Subcutaneous abdominal adipose tissue (tissue), 5 donors: ENCODE measurements around the gene ATAD1.

ENCODE experiments used
- H3K27ac ChIP-seq: one replicate; pipeline ENCODE4 v1.7.0; 2013; ENCODE audit warnings: low read depth, mild to moderate bottlenecking, inconsistent platforms, low read length, moderate library complexity
- H3K27me3 ChIP-seq, 5 donors: one replicate each; pipeline ENCODE4 v1.7.0; 2013; ENCODE audit warnings: low read length in 5 of 5, inconsistent platforms in 1 of 5; ENCODE audit not compliant: control insufficient read depth in 5 of 5, insufficient read depth in 4 of 5
- H3K36me3 ChIP-seq, 5 donors: one replicate each; pipeline ENCODE4 v1.7.0; 2013; ENCODE audit warnings: low read length in 5 of 5; ENCODE audit not compliant: control insufficient read depth in 5 of 5, insufficient read depth in 5 of 5
- H3K4me1 ChIP-seq, 5 donors: one replicate each; pipeline ENCODE4 v1.7.0; 2013; ENCODE audit warnings: low read length in 5 of 5, mild to moderate bottlenecking in 3 of 5, moderate library complexity in 1 of 5; ENCODE audit not compliant: control insufficient read depth in 5 of 5, insufficient read depth in 5 of 5
- H3K4me3 ChIP-seq, 5 donors: one replicate each; pipeline ENCODE4 v1.7.0; 2013; ENCODE audit warnings: low read length in 5 of 5, low read depth in 1 of 5
- H3K9ac ChIP-seq, 5 donors: one replicate each; pipeline ENCODE4 v1.7.0; 2013; ENCODE audit warnings: low read length in 5 of 5, mild to moderate bottlenecking in 4 of 5, moderate library complexity in 3 of 5
- H3K9me3 ChIP-seq, 5 donors: one replicate each; pipeline ENCODE4 v1.7.0; 2013; ENCODE audit warnings: low read length in 5 of 5; ENCODE audit not compliant: control insufficient read depth in 5 of 5
- donor health status: healthy.
- donor health status: healthy.
- donor health status: healthy.
- donor health status: healthy.
- donor health status: healthy.

ATAD1 gene

GRCh38 chr10:87724789-87725188 is 93.2 kb downstream of the ATAD1 start:
- Histone ChIP-seq H3K36me3 (peaks cover 5 to 20% (median 12%) of the 10 kb centered on the region in 5 donors), H3K4me1 (peaks cover 0 to 18% (median 0%) of the 10 kb centered on the region in 5 donors), H3K27me3 (no peaks in the 10 kb centered on the region), H3K4me3 (no peak overlapping the region), H3K9ac (no peak overlapping the region), H3K27ac (no peak overlapping the region), H3K9me3 (no peaks in the 10 kb centered on the region)

- Histone ChIP-seq H3K9me3 (no peaks in the 10 kb centered on the region), H3K4me3 (no peak overlapping the region), H3K4me1 (peaks cover 0 to 18% (median 0%) of the 10 kb centered on the region in 5 donors), H3K27ac (no peak overlapping the region), H3K9ac (no peak overlapping the region), H3K36me3 (peaks cover 5 to 24% (median 12%) of the 10 kb centered on the region in 5 donors), H3K27me3 (no peaks in the 10 kb centered on the region)
Measured at GRCh38 chr10:87723500-87723899, 94.5 kb downstream of the ATAD1 start.

GRCh38 chr10:87722716-87723115 is 95.3 kb downstream of the ATAD1 start:
- no peak overlapping the region for H3K4me3 ChIP-seq
- peaks cover 5 to 23% (median 14%) of the 10 kb centered on the region in 5 donors for H3K36me3 ChIP-seq
- H3K9me3 ChIP-seq, result no peaks in the 10 kb centered on the region
- no peaks in the 10 kb centered on the region for H3K27me3 ChIP-seq
- no peak overlapping the region for H3K27ac ChIP-seq
- peaks cover 0 to 18% (median 0%) of the 10 kb centered on the region in 5 donors for H3K4me1 ChIP-seq
- H3K9ac ChIP-seq, result no peak overlapping the region

- Histone ChIP-seq H3K9me3 (no peaks in the 10 kb centered on the region), H3K4me3 (no peak overlapping the region), H3K27me3 (no peaks in the 10 kb centered on the region), H3K4me1 (peaks cover 0 to 21% (median 0%) of the 10 kb centered on the region in 5 donors), H3K36me3 (peaks cover 4 to 15% (median 8%) of the 10 kb centered on the region in 5 donors), H3K27ac (no peak overlapping the region), H3K9ac (no peak overlapping the region)
Measured at GRCh38 chr10:87721781-87722180, 96.2 kb downstream of the ATAD1 start.

DNA sequence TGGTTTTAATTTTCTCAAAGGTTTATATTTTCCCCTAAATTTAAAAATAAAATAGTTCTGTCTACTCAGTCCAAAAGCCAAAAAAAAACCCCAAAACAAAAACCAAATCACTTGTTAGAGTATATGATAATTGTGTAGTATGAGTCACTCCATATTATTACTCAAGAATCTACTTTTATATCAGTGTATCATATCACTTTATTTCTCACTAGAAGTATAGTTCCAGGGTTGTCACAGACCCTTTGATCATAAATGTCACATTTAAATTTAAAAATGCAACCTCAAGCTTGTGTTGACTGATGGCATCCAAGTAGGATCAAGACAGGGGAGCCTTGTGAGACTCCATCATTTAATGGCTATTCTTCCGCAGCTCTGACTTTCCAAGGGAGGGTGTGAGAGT is 97.4 kb downstream of the ATAD1 start:
- Histone ChIP-seq H3K27ac (no peak overlapping the region), H3K4me1 (peaks cover 2 to 32% (median 6%) of the 10 kb centered on the region in 5 donors), H3K9ac (no peak overlapping the region), H3K36me3 (peaks cover 4 to 21% (median 8%) of the 10 kb centered on the region in 5 donors), H3K27me3 (no peaks in the 10 kb centered on the region), H3K9me3 (no peaks in the 10 kb centered on the region), H3K4me3 (no peak overlapping the region)

GRCh38 chr10:87716348-87716670 is 101.7 kb downstream of the ATAD1 start:
- no peaks in the 10 kb centered on the region for H3K9me3 ChIP-seq
- H3K4me1 ChIP-seq, result peaks cover 2 to 36% (median 14%) of the 10 kb centered on the region in 5 donors
- H3K27ac ChIP-seq, result no peak overlapping the region
- no peak overlapping the region for H3K4me3 ChIP-seq
- no peak overlapping the region for H3K9ac ChIP-seq
- no peaks in the 10 kb centered on the region for H3K27me3 ChIP-seq
- H3K36me3 ChIP-seq, result peaks cover 10 to 40% (median 16%) of the 10 kb centered on the region in 5 donors

DNA sequence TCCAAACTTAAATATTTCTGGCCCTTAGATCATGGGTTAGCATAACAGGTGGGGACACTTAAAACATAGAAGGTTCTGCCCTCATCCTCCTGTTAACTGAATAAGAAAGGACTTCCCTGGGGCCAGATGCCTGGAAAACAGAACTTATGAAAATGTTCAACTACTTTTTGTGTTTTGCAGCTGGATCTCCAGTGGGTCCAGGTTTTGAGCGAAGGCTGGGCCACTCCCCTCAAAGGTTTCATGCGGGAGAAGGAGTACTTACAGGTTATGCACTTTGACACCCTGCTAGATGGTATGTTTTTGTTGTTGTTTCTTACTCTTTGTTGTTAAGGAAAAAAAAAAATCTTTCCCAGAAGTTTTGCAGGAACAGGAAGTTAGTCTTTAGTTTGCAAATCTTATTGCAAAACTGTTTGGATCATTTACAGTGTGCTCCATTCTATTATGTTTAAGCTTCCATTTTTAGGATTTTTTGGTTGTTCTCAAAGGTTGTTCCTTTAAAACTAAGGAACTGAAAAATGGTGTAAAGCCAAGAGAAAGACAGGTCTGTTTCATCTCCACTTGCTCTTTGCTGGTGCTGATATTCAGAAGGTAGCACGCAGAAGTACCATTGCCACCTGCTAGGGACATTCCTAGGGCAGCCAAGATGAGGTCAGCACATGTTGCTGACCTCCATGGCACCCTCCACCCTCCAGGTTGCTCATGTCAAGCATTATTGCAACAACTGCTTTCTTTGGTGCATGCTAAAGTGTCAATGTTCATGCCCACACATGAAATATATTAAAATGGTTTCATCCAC is 102.3 kb downstream of the ATAD1 start:
- H3K36me3 ChIP-seq, result peaks cover 10 to 40% (median 16%) of the 10 kb centered on the region in 5 donors
- peaks cover 2 to 34% (median 14%) of the 10 kb centered on the region in 5 donors for H3K4me1 ChIP-seq

GRCh38 chr10:87713707-87714106 is 104.3 kb downstream of the ATAD1 start:
- H3K27me3 ChIP-seq, result no peaks in the 10 kb centered on the region
- H3K27ac ChIP-seq, result no peak overlapping the region
- no peaks in the 10 kb centered on the region for H3K9me3 ChIP-seq
- no peak overlapping the region for H3K4me3 ChIP-seq
- peaks cover 2 to 34% (median 20%) of the 10 kb centered on the region in 5 donors for H3K4me1 ChIP-seq
- no peak overlapping the region for H3K9ac ChIP-seq
- peaks cover 10 to 44% (median 17%) of the 10 kb centered on the region in 5 donors for H3K36me3 ChIP-seq

More for the DNA sequence above, 102.3 kb downstream of the ATAD1 start:
- H3K9ac ChIP-seq, result no peak overlapping the region
- H3K27me3 ChIP-seq, result no peaks in the 10 kb centered on the region
- no peak overlapping the region for H3K4me3 ChIP-seq
- H3K9me3 ChIP-seq, result no peaks in the 10 kb centered on the region
- H3K27ac ChIP-seq, result peak overlapping the region; percentile 47

DNA sequence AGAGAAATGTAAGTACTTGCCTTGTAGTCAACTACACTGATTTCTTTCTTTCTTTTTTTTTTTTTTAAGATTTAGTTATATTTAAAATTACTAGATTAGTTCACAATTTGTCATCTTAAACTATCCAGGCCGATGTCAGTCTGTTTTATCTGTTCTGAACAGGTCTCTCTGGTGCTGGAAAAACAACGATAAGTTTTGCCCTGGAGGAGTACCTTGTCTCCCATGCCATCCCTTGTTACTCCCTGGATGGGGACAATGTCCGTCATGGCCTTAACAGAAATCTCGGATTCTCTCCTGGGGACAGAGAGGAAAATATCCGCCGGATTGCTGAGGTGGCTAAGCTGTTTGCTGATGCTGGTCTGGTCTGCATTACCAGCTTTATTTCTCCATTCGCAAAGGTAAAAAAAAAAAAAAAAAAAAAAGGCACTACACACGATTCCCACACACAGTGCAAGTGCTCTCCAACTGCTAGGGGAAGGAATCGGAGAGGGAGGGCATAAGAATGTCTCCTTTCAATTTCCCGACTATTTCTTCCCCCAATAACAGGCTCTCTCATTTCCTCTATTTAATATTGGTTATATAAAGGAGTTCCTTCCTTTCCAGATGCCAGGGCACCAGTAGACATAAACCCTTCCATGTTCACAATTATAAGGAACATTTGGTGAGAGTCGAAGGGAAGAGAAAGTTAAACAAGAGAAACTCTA is 105.0 kb downstream of the ATAD1 start:
- Histone ChIP-seq H3K27me3 (no peaks in the 10 kb centered on the region), H3K4me1 (peaks cover 2 to 34% (median 26%) of the 10 kb centered on the region in 5 donors), H3K27ac (no peak overlapping the region), H3K36me3 (peaks cover 9 to 40% (median 15%) of the 10 kb centered on the region in 5 donors), H3K9me3 (no peaks in the 10 kb centered on the region), H3K4me3 (no peak overlapping the region), H3K9ac (no peak overlapping the region)

- Histone ChIP-seq H3K4me3 (no peak overlapping the region), H3K36me3 (peaks cover 0 to 16% (median 4%) of the 10 kb centered on the region in 5 donors), H3K9me3 (no peaks in the 10 kb centered on the region), H3K9ac (no peak overlapping the region), H3K27me3 (no peaks in the 10 kb centered on the region), H3K4me1 (peaks cover 0 to 49% (median 19%) of the 10 kb centered on the region in 5 donors), H3K27ac (peak overlapping the region; percentile 32)
Measured at GRCh38 chr10:87707254-87707653, 110.8 kb downstream of the ATAD1 start.
